Neural cell (in vitro differentiated cells): ENCODE measurements around the gene GBE1. TPM values are rescaled to one million over a fixed set of nuclear protein-coding genes. Genes with fewer than 3 reads are reported as not detected.

Experiments
- H2AFZ ChIP-seq: fragments of 200-600, 300-800 bp; sonication (generic), shearing (Covaris generic); 2 replicates; pipeline ENCODE4 v1.6.0; 2014; ENCODE audit warnings: low read depth, mild to moderate bottlenecking, antibody characterized with exemption, low read length, moderate library complexity
- H3F3A ChIP-seq: fragments of 200-600 bp; shearing (Covaris generic); 2 replicates; pipeline ENCODE4 v1.6.1; 2016; ENCODE audit warnings: mild to moderate bottlenecking, moderate library complexity, mixed read lengths, antibody characterized with exemption, low read length; ENCODE audit not compliant: insufficient read depth, poor library complexity, severe bottlenecking
- H3K27ac ChIP-seq: fragments of 200-600, 300-800 bp; sonication (generic), shearing (Covaris generic); 2 replicates; pipeline ENCODE4 v1.5.1; 2014; ENCODE audit warnings: mild to moderate bottlenecking, low read length, moderate library complexity
- H3K27me3 ChIP-seq: fragments of 300-800, 200-600 bp; sonication (generic), shearing (Covaris generic); 2 replicates; pipeline ENCODE4 v1.6.0; 2014; ENCODE audit warnings: mild to moderate bottlenecking, low read depth, low read length, moderate library complexity; ENCODE audit not compliant: insufficient read depth
- H3K36me3 ChIP-seq: fragments of 300-800, 200-600 bp; sonication (generic), shearing (Covaris generic); 2 replicates; pipeline ENCODE4 v1.5.1; 2014; ENCODE audit warnings: mild to moderate bottlenecking, antibody characterized with exemption, low read length, moderate library complexity; ENCODE audit not compliant: insufficient read depth
- H3K4me2 ChIP-seq: fragments of 300-800, 200-600 bp; sonication (generic), shearing (Covaris generic); 2 replicates; pipeline ENCODE4 v1.6.0; 2014; ENCODE audit warnings: mild to moderate bottlenecking, low read length
- H3K4me3 ChIP-seq: fragments of 300-800, 200-600 bp; sonication (generic), shearing (Covaris generic); 2 replicates; pipeline ENCODE4 v1.5.1; 2014; ENCODE audit warnings: mild to moderate bottlenecking, low read length, moderate library complexity
- H3K79me2 ChIP-seq: fragments of 200-600 bp; shearing (Covaris generic); replicated peaks from 2 replicates; pipeline ENCODE4 v1.6.0; 2014; ENCODE audit warnings: mild to moderate bottlenecking, low read length, moderate library complexity; ENCODE audit not compliant: insufficient read depth
- H3K9ac ChIP-seq: fragments of 300-800, 200-600 bp; sonication (generic), shearing (Covaris generic); 2 replicates; pipeline ENCODE4 v1.6.1; 2016; ENCODE audit warnings: mild to moderate bottlenecking, low read length, mixed read lengths
- H3K9me2 ChIP-seq: fragments of 200-600 bp; shearing (Covaris generic); 2 replicates; pipeline ENCODE4 v1.6.1; 2016; ENCODE audit warnings: mild to moderate bottlenecking, low read length, mixed read lengths; ENCODE audit not compliant: insufficient read depth
- H3K9me3 ChIP-seq: fragments of 200-600, 300-800 bp; sonication (generic), shearing (Covaris generic); 2 replicates; pipeline ENCODE4 v1.6.1; 2016; ENCODE audit warnings: mild to moderate bottlenecking, mixed run types, low read length, moderate library complexity, mixed read lengths
- H4K20me1 ChIP-seq: fragments of 200-600 bp; shearing (Covaris generic); 2 replicates; pipeline ENCODE4 v1.6.1; 2016; ENCODE audit warnings: mild to moderate bottlenecking, mixed run types; ENCODE audit not compliant: insufficient read depth
- EP300 ChIP-seq: fragments of 450-650 bp; conservative IDR thresholded peaks from 2 replicates; pipeline ENCODE4 v1.6.1; 2014; ENCODE audit warnings: antibody characterized with exemption, mild to moderate bottlenecking, moderate library complexity; ENCODE audit not compliant: poor library complexity, severe bottlenecking
- EZH2 ChIP-seq: fragments of 200-600, 300-800 bp; shearing (Covaris generic), sonication (generic); IDR thresholded peaks from 2 replicates; pipeline ENCODE4 v1.6.1; 2014; ENCODE audit warnings: antibody characterized with exemption, low read length, borderline replicate concordance, mild to moderate bottlenecking; ENCODE audit not compliant: insufficient read depth, poor library complexity, severe bottlenecking
- MXI1 ChIP-seq: fragments of 450-650 bp; conservative IDR thresholded peaks from 2 replicates; pipeline ENCODE4 v1.6.1; 2014; ENCODE audit warnings: antibody characterized with exemption, mild to moderate bottlenecking; ENCODE audit not compliant: poor library complexity, severe bottlenecking
- POLR2AphosphoS5 ChIP-seq: IDR thresholded peaks from 2 replicates; pipeline ENCODE4 v1.6.1; 2012
- RAD21 ChIP-seq: fragments of 450-650 bp; conservative IDR thresholded peaks from 2 replicates; pipeline ENCODE4 v1.6.1; 2014; ENCODE audit warnings: antibody characterized with exemption, mild to moderate bottlenecking, moderate library complexity
- SMC3 ChIP-seq: fragments of 450-650 bp; conservative IDR thresholded peaks from 2 replicates; pipeline ENCODE4 v1.6.1; 2014; ENCODE audit warnings: antibody characterized with exemption, mild to moderate bottlenecking, moderate library complexity; ENCODE audit not compliant: poor library complexity
- TAF1 ChIP-seq: IDR thresholded peaks from 2 replicates; pipeline ENCODE4 v1.6.1; 2012; ENCODE audit warnings: low read depth
- polyA plus RNA-seq: library from polyadenylated mRNA; depleted of rRNA; stranded (reverse); fragments of >200 nt; gene quantifications from 2 replicates; pipeline ENCODE4 v1.2.3, GENCODE V29; 2014
- TF ChIP-seq, protein P1 (sequence below): IDR thresholded peaks from 2 replicates; pipeline ENCODE4 v1.6.1; 2012; ENCODE audit warnings: borderline replicate concordance
- TF ChIP-seq, protein P2 (sequence below): fragments of 450-650 bp; IDR thresholded peaks from 2 replicates; pipeline ENCODE4 v1.5.1; 2014; ENCODE audit warnings: antibody characterized with exemption, mild to moderate bottlenecking, moderate library complexity; ENCODE audit not compliant: poor library complexity, severe bottlenecking

The GBE1 gene
- polyA plus RNA-seq, 1 donor from 2014 or later: 2.4 TPM

GRCh38 chr3:81466201-81466560 is 295.3 kb downstream of the GBE1 start:
- no peaks in the 10 kb centered on the region for H3K9me3 ChIP-seq
- H3K27ac ChIP-seq: no peak overlapping the region
- no peak for TF ChIP-seq EZH2
- TF ChIP-seq, protein P1, sequence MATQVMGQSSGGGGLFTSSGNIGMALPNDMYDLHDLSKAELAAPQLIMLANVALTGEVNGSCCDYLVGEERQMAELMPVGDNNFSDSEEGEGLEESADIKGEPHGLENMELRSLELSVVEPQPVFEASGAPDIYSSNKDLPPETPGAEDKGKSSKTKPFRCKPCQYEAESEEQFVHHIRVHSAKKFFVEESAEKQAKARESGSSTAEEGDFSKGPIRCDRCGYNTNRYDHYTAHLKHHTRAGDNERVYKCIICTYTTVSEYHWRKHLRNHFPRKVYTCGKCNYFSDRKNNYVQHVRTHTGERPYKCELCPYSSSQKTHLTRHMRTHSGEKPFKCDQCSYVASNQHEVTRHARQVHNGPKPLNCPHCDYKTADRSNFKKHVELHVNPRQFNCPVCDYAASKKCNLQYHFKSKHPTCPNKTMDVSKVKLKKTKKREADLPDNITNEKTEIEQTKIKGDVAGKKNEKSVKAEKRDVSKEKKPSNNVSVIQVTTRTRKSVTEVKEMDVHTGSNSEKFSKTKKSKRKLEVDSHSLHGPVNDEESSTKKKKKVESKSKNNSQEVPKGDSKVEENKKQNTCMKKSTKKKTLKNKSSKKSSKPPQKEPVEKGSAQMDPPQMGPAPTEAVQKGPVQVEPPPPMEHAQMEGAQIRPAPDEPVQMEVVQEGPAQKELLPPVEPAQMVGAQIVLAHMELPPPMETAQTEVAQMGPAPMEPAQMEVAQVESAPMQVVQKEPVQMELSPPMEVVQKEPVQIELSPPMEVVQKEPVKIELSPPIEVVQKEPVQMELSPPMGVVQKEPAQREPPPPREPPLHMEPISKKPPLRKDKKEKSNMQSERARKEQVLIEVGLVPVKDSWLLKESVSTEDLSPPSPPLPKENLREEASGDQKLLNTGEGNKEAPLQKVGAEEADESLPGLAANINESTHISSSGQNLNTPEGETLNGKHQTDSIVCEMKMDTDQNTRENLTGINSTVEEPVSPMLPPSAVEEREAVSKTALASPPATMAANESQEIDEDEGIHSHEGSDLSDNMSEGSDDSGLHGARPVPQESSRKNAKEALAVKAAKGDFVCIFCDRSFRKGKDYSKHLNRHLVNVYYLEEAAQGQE: no peak
- TF ChIP-seq, protein P2, sequence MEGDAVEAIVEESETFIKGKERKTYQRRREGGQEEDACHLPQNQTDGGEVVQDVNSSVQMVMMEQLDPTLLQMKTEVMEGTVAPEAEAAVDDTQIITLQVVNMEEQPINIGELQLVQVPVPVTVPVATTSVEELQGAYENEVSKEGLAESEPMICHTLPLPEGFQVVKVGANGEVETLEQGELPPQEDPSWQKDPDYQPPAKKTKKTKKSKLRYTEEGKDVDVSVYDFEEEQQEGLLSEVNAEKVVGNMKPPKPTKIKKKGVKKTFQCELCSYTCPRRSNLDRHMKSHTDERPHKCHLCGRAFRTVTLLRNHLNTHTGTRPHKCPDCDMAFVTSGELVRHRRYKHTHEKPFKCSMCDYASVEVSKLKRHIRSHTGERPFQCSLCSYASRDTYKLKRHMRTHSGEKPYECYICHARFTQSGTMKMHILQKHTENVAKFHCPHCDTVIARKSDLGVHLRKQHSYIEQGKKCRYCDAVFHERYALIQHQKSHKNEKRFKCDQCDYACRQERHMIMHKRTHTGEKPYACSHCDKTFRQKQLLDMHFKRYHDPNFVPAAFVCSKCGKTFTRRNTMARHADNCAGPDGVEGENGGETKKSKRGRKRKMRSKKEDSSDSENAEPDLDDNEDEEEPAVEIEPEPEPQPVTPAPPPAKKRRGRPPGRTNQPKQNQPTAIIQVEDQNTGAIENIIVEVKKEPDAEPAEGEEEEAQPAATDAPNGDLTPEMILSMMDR: no peak
- TF ChIP-seq EP300: no peak
- H4K20me1 ChIP-seq: no peaks in the 10 kb centered on the region
- H3K4me2 ChIP-seq: no peak overlapping the region
- H3K9ac ChIP-seq: no peak overlapping the region
- no peak overlapping the region for H2AFZ ChIP-seq
- no peaks in the 10 kb centered on the region for H3F3A ChIP-seq
- H3K4me3 ChIP-seq: no peak overlapping the region
- no peaks in the 10 kb centered on the region for H3K9me2 ChIP-seq
- no peaks in the 10 kb centered on the region for H3K36me3 ChIP-seq
- H3K79me2 ChIP-seq: no peaks in the 10 kb centered on the region
- no peaks in the 10 kb centered on the region for H3K27me3 ChIP-seq

DNA sequence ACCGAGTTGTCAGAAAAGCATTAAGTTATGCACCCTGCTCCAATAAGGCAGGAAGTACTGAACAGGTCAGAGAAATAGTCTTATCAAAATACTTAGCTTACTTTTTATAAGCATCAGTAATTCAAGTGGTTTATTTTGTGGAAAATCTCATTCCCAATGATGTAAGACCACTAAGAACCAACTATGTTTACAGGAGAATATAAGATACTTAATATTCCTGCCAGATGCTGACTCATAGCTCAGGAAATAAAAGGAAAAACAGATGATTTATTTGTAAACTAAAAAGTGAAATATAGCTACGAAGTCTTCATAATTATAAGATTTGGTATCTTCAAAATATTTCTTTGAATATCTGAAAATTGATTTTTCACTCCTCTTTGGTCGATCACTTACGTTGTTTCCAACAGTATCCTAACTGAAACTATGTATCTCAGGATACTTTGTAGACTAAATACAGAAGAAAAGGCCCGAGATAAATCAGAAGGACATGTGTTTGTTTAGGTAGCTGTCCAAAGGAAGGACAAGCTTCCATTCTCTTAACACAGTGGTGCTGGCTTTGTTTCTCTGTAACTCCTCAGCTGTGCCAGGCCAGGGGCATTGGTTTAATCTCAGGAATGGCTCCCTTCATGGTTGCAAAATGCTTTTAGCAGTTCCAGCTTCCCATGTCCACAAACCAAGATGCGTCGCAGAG is 295.8 kb downstream of the GBE1 start:
- Histone ChIP-seq H3K27ac (no peak overlapping the region), H3K4me2 (no peak overlapping the region), H3K36me3 (no peaks in the 10 kb centered on the region), H2AFZ (no peak overlapping the region), H3K9me2 (no peaks in the 10 kb centered on the region), H3K9me3 (no peaks in the 10 kb centered on the region), H3F3A (no peaks in the 10 kb centered on the region), H3K27me3 (no peaks in the 10 kb centered on the region), H4K20me1 (no peaks in the 10 kb centered on the region), H3K79me2 (no peaks in the 10 kb centered on the region), H3K9ac (no peak overlapping the region), H3K4me3 (no peak overlapping the region)
- no peak for TF ChIP-seq EP300
- TF ChIP-seq POLR2AphosphoS5: no peak
- TF ChIP-seq SMC3: no peak

- Histone ChIP-seq H3K79me2 (no peaks in the 10 kb centered on the region), H2AFZ (no peak overlapping the region), H3K9ac (no peak overlapping the region), H3K27me3 (no peaks in the 10 kb centered on the region), H3K9me2 (no peaks in the 10 kb centered on the region), H3K27ac (no peak overlapping the region), H3K9me3 (no peaks in the 10 kb centered on the region), H3K4me3 (no peak overlapping the region), H3F3A (no peaks in the 10 kb centered on the region), H3K4me2 (no peak overlapping the region), H3K36me3 (no peaks in the 10 kb centered on the region), H4K20me1 (no peaks in the 10 kb centered on the region)
- TF ChIP-seq EP300 (no peak), EZH2 (no peak), MXI1 (no peak), SMC3 (no peak), TAF1 (no peak), RAD21 (no peak), POLR2AphosphoS5 (no peak)
- TF ChIP-seq, protein P1: no peak
- TF ChIP-seq, protein P2: no peak
These were observed 297.7 kb downstream of the GBE1 start for GRCh38 chr3:81463781-81464180.
